H1 (cell line): ENCODE results near the gene HBM. TPM values are rescaled to one million over a fixed set of nuclear protein-coding genes. Genes with fewer than 3 reads are reported as not detected.

ENCODE experiments used
- CTCF ChIA-PET: fragments of 300-600 bp; sonication (Branson Sonifier 250); formaldehyde crosslinking; loops from one replicate; lab custom pipeline; 2021; ENCODE audit not compliant: partially characterized antibody; lab: Charles Lee
- POLR2A ChIA-PET: fragments of 300-600 bp; sonication (Branson Sonifier 250); formaldehyde crosslinking; loops from one replicate; lab custom pipeline; 2021; ENCODE audit warnings: inconsistent platforms; ENCODE audit not compliant: partially characterized antibody; lab: Charles Lee
- DNase-seq, 2 experiments: peaks; one replicate each; pipeline versions ENCODE4 v3.0.0 to v3.0.0-alpha.2; 2010 to 2022; ENCODE audit warnings: low spot score in 2 of 2, low read depth in 1 of 2, mixed read lengths in 1 of 2
- FAIRE-seq: peaks from 2 replicates; lab custom pipeline; 2011; peaks lifted over from hg19 to GRCh38; lab: Jason Lieb, UNC
- H2AFZ ChIP-seq: 2 replicates; pipeline ENCODE4 v1.8.1; 2012; ENCODE audit warnings: low read length, inconsistent platforms
- H2AK5ac ChIP-seq: 2 replicates; pipeline ENCODE4 v1.6.1; 2013; ENCODE audit warnings: low read depth, low read length
- H2BK120ac ChIP-seq: replicated peaks from 2 replicates; pipeline ENCODE3; 2013; ENCODE audit warnings: low read depth, low read length, inconsistent platforms
- H2BK12ac ChIP-seq: 2 replicates; pipeline ENCODE4 v1.6.1; 2013; ENCODE audit warnings: low read depth, low read length
- H2BK15ac ChIP-seq: 2 replicates; pipeline ENCODE4 v1.6.1; 2013; ENCODE audit warnings: low read length
- H2BK20ac ChIP-seq: 2 replicates; pipeline ENCODE4 v1.6.1; 2013; ENCODE audit warnings: low read length
- H2BK5ac ChIP-seq: 2 replicates; pipeline ENCODE4 v1.6.1; 2013; ENCODE audit warnings: low read depth, low read length
- H3K14ac ChIP-seq: 2 replicates; pipeline ENCODE4 v1.6.1; 2013; ENCODE audit warnings: inconsistent platforms; ENCODE audit not compliant: insufficient read length
- H3K18ac ChIP-seq: 2 replicates; pipeline ENCODE4 v1.6.1; 2013; ENCODE audit warnings: low read length; ENCODE audit errors: extremely low read depth
- H3K23ac ChIP-seq: 2 replicates; pipeline ENCODE4 v1.6.1; 2013; ENCODE audit warnings: inconsistent platforms; ENCODE audit not compliant: insufficient read length
- H3K23me2 ChIP-seq: 2 replicates; pipeline ENCODE4 v1.6.1; 2013; ENCODE audit warnings: low read depth, low read length
- H3K27ac ChIP-seq: 2 replicates; pipeline ENCODE4 v1.6.1; 2011; ENCODE audit warnings: low read depth, low read length, inconsistent platforms
- H3K27me3 ChIP-seq, 4 experiments: replicated peaks in 1 of 4; 1 replicate in 1 of 4; 2 replicates in 3 of 4; pipeline versions ENCODE4 v1.6.1 to v1.8.1; 2011 to 2013; ENCODE audit warnings: low read length in 3 of 4, mild to moderate bottlenecking in 3 of 4, inconsistent platforms in 2 of 4, mixed read lengths in 2 of 4, moderate library complexity in 1 of 4; ENCODE audit not compliant: control insufficient read depth in 3 of 4, insufficient read depth in 3 of 4; ENCODE audit errors: extremely low read depth in 1 of 4
- H3K36me3 ChIP-seq, 4 experiments: 2 replicates each; pipeline versions ENCODE4 v1.6.1 to v1.8.1; 2011 to 2013; ENCODE audit warnings: mild to moderate bottlenecking in 4 of 4, low read length in 3 of 4, moderate library complexity in 2 of 4, control low read depth in 1 of 4, inconsistent platforms in 1 of 4; ENCODE audit not compliant: insufficient read depth in 4 of 4, control insufficient read depth in 2 of 4
- H3K4ac ChIP-seq: replicated peaks from 2 replicates; pipeline ENCODE3; 2013; ENCODE audit warnings: low read length, low read depth, mixed read lengths, inconsistent platforms; ENCODE audit not compliant: insufficient read length
- H3K4me1 ChIP-seq, 4 experiments: replicated peaks in 1 of 4; 1 replicate in 1 of 4; 2 replicates in 3 of 4; pipeline versions ENCODE4 v1.6.1 to v1.8.1; 2011 to 2013; ENCODE audit warnings: low read length in 3 of 4, inconsistent platforms in 2 of 4, mixed read lengths in 1 of 4; ENCODE audit not compliant: insufficient read depth in 4 of 4, control insufficient read depth in 3 of 4
- H3K4me2 ChIP-seq, 2 experiments: 2 replicates each; pipeline versions ENCODE4 v1.6.1 to v1.8.1; 2011 to 2013; ENCODE audit warnings: low read depth in 2 of 2, low read length in 2 of 2, control low read depth in 1 of 2, inconsistent platforms in 1 of 2, mild to moderate bottlenecking in 1 of 2; ENCODE audit not compliant: insufficient read depth in 1 of 2
- H3K4me3 ChIP-seq, 4 experiments: fragments of 200-600, 300-600 bp in 1 of 4; sonication (generic), shearing (Covaris generic), sonication (Bioruptor Twin) in 1 of 4; 2 replicates each; pipeline versions ENCODE4 v1.5.1 to v1.8.1; 2011 to 2016; ENCODE audit warnings: low read length in 4 of 4, low read depth in 3 of 4, control low read depth in 2 of 4, inconsistent platforms in 2 of 4, mild to moderate bottlenecking in 2 of 4, mixed read lengths in 1 of 4, moderate library complexity in 1 of 4; ENCODE audit not compliant: insufficient read depth in 2 of 4; ENCODE audit errors: extremely low read depth in 1 of 4
- H3K56ac ChIP-seq: replicated peaks from 2 replicates; pipeline ENCODE3; 2013; ENCODE audit warnings: low read depth, mild to moderate bottlenecking, mixed read lengths, low read length, inconsistent platforms; ENCODE audit not compliant: insufficient read length
- H3K79me1 ChIP-seq: 2 replicates; pipeline ENCODE4 v1.6.1; 2013; ENCODE audit warnings: low read depth, low read length, control low read depth
- H3K79me2 ChIP-seq, 2 experiments: 2 replicates each; pipeline versions ENCODE4 v1.6.1 to v1.8.1; 2012 to 2013; ENCODE audit warnings: low read length in 2 of 2, mild to moderate bottlenecking in 2 of 2, inconsistent platforms in 1 of 2; ENCODE audit not compliant: insufficient read depth in 2 of 2, control insufficient read depth in 1 of 2
- H3K9ac ChIP-seq, 4 experiments: replicated peaks in 1 of 4; 1 replicate in 1 of 4; 2 replicates in 3 of 4; pipeline versions ENCODE4 v1.6.1 to v1.8.1; 2011 to 2013; ENCODE audit warnings: low read depth in 3 of 4, low read length in 3 of 4, control low read depth in 2 of 4, mild to moderate bottlenecking in 2 of 4, moderate library complexity in 2 of 4, inconsistent platforms in 1 of 4; ENCODE audit errors: extremely low read depth in 1 of 4
- H3K9me3 ChIP-seq, 2 experiments: 2 replicates each; pipeline versions ENCODE4 v1.6.1 to v1.8.1; 2012 to 2013; ENCODE audit warnings: mild to moderate bottlenecking in 2 of 2, moderate library complexity in 2 of 2, control low read depth in 1 of 2, inconsistent platforms in 1 of 2, low read depth in 1 of 2, low read length in 1 of 2, mixed read lengths in 1 of 2; ENCODE audit not compliant: insufficient read depth in 2 of 2
- H4K20me1 ChIP-seq, 2 experiments: replicated peaks in 1 of 2; 2 replicates each; pipeline versions ENCODE3 to v1.8.1; 2011 to 2013; ENCODE audit warnings: inconsistent platforms in 2 of 2, low read length in 2 of 2, mild to moderate bottlenecking in 1 of 2; ENCODE audit not compliant: insufficient read depth in 2 of 2, control insufficient read depth in 1 of 2
- H4K5ac ChIP-seq: 2 replicates; pipeline ENCODE4 v1.6.1; 2013; ENCODE audit warnings: low read length, low read depth, mixed read lengths, inconsistent platforms; ENCODE audit not compliant: insufficient read length
- H4K8ac ChIP-seq: 2 replicates; pipeline ENCODE4 v1.8.0; 2013; ENCODE audit warnings: mild to moderate bottlenecking, moderate library complexity, low read length, inconsistent platforms; ENCODE audit not compliant: insufficient read depth; ENCODE audit errors: extremely low read depth
- H4K91ac ChIP-seq: replicated peaks from 2 replicates; pipeline ENCODE3; 2013; ENCODE audit warnings: low read length, mixed read lengths, inconsistent platforms; ENCODE audit not compliant: insufficient read length
- CBX8 ChIP-seq: fragments of 300-800, 300-1000 bp; sonication (generic); IDR thresholded peaks from 2 replicates; pipeline ENCODE4 v1.7.1; 2016; ENCODE audit warnings: low read depth, low read length, borderline replicate concordance
- CHD1 ChIP-seq: IDR thresholded peaks from 2 replicates; pipeline ENCODE4 v1.6.1; 2012; ENCODE audit warnings: low read depth, low read length, improper control_type of control experiment
- EGR1 ChIP-seq: IDR thresholded peaks from 2 replicates; pipeline ENCODE4 v1.6.1; 2011; ENCODE audit warnings: low read depth, low read length, borderline replicate concordance
- EZH2 ChIP-seq: fragments of 200-600 bp; sonication (generic); IDR thresholded peaks from 2 replicates; pipeline ENCODE4 v1.7.1; 2012; ENCODE audit warnings: low read depth, mild to moderate bottlenecking, moderate library complexity, low read length, inconsistent platforms; ENCODE audit not compliant: severe bottlenecking
- NRF1 ChIP-seq: IDR thresholded peaks from 2 replicates; pipeline ENCODE4 v1.6.1; 2011; ENCODE audit warnings: mild to moderate bottlenecking, low read depth, low read length, improper control_type of control experiment
- PHF8 ChIP-seq: fragments of 200-600 bp; sonication (generic); conservative IDR thresholded peaks from 2 replicates; pipeline ENCODE4 v1.7.1; 2012; ENCODE audit warnings: low read depth, mild to moderate bottlenecking, inconsistent platforms, low read length, moderate library complexity
- RNF2 ChIP-seq: fragments of 200-900, 300-1000 bp; sonication (generic); IDR thresholded peaks from 2 replicates; pipeline ENCODE4 v1.7.1; 2016; ENCODE audit warnings: borderline replicate concordance, low read depth, mild to moderate bottlenecking, antibody characterized with exemption, low read length; ENCODE audit not compliant: poor library complexity, severe bottlenecking; ENCODE audit errors: missing control alignments
- SP4 ChIP-seq: IDR thresholded peaks from 2 replicates; pipeline ENCODE4 v1.6.1; 2012; ENCODE audit warnings: low read length, inconsistent platforms
- SUZ12 ChIP-seq: fragments of 200-600 bp; sonication (generic); IDR thresholded peaks from 2 replicates; pipeline ENCODE4 v1.6.1; 2012; ENCODE audit warnings: mild to moderate bottlenecking, inconsistent platforms, low read length, moderate library complexity, mixed read lengths
- WGBS, 2 experiments: shearing (Covaris generic) in 1 of 2; methylation state at CpG; one replicate each; pipeline versions ENCODE4 v1.1.6 to v1.1.7; 2013 to 2015; ENCODE audit warnings: low lambda C conversion rate in 2 of 2, mixed read lengths in 2 of 2, inconsistent platforms in 1 of 2, low coverage in 1 of 2, missing lambda C conversion rate in 1 of 2; ENCODE audit not compliant: insufficient replicate concordance in 2 of 2, insufficient coverage in 1 of 2, insufficient read length in 1 of 2; ENCODE audit errors: extremely low coverage in 1 of 2, missing lambda C conversion rate in 1 of 2; 5-methylcytosine and 5-hydroxymethylcytosine counted together
- polyA plus RNA-seq, 7 experiments: library from polyadenylated mRNA; depleted of rRNA in 3 of 7; stranded (reverse) in 5 of 7; unstranded in 2 of 7; fragments of >200 nt in 5 of 7; fragments of 200-250 nt in 2 of 7; gene quantifications; 1 replicate in 5 of 7; 2 replicates in 1 of 7; 4 replicates in 1 of 7; pipeline versions ENCODE4 v1.2.1 to v1.2.3, GENCODE V29; 2011 to 2013; ENCODE audit warnings: missing spikeins in 2 of 7, mixed read lengths in 2 of 7
- total RNA-seq: library from RNA; stranded (reverse); fragmentation: NEBNext Ultra II Directional; extraction: Animal tissue kit (Norgen Biotek cat#: 25700); gene quantifications from 2 replicates; pipeline ENCODE4 v1.2.1, GENCODE V29; 2021
- TF ChIP-seq, protein P1 (sequence below): IDR thresholded peaks from 2 replicates; pipeline ENCODE4 v1.6.1; 2012; ENCODE audit warnings: low read length, inconsistent platforms

The HBM gene
- total and polyA plus RNA-seq, 2 of the 8 experiments (the other 6 are each of a cell fraction or from before 2014, with no cell fraction given), result 0.88 TPM; not detected in 1

- no peak overlapping the region for H2AK5ac ChIP-seq
- CTCF ChIA-PET, result interaction anchor here (0.6 to 2.4 kb wide), 4 partner anchors 18 to 66 kb away, joined by 3 to 9 read pairs (median 4); partner anchors contain the start of gene HBQ1
- H3K18ac ChIP-seq, result no peak overlapping the region
- no peak overlapping the region for H3K56ac ChIP-seq
- peaks cover 25 to 34% (median 33%) of the 10 kb centered on the region in 4 experiments for H3K27me3 ChIP-seq
- no peaks in the 10 kb centered on the region for H3K79me2 ChIP-seq
- H3K4ac ChIP-seq, result no peak overlapping the region
- H3K23me2 ChIP-seq, result peaks cover 10% of the 10 kb centered on the region; the same call in 1 of the 2 replicates
- no peak overlapping the region for H3K14ac ChIP-seq
- no peak for FAIRE-seq
- H3K4me1 ChIP-seq, result peaks cover 0 to 18% (median 12%) of the 10 kb centered on the region in 4 experiments; a peak in 6 of 7 replicates
- H2BK120ac ChIP-seq, result no peak overlapping the region
- H4K5ac ChIP-seq, result no peak overlapping the region
- H3K4me3 ChIP-seq, result no peak overlapping the region
- no peak overlapping the region for H3K4me2 ChIP-seq
- no peak overlapping the region for H3K27ac ChIP-seq
- H2BK15ac ChIP-seq, result no peak overlapping the region
- H2AFZ ChIP-seq, result no peak overlapping the region
- no peaks in the 10 kb centered on the region for H3K79me1 ChIP-seq
- H2BK12ac ChIP-seq, result no peak overlapping the region
- no peaks in the 10 kb centered on the region for H3K9me3 ChIP-seq
- WGBS, 2 experiments, result 90% methylated on average over 13 of the region's 13 CpGs; no CpG with 5 or more reads in 1 of the 2 experiments
- peaks cover 0 to 9% (median 0%) of the 10 kb centered on the region in 4 experiments; a peak in 2 of 8 replicates for H3K36me3 ChIP-seq
- no peak overlapping the region for H4K91ac ChIP-seq
- DNase-seq, result no peak
- no peak overlapping the region for H3K23ac ChIP-seq
- H4K20me1 ChIP-seq, result peaks cover 0 to 3% of the 10 kb centered on the region in 2 experiments
- H3K9ac ChIP-seq, result no peak overlapping the region
- POLR2A ChIA-PET, result interaction anchor here (0.9 to 1.2 kb wide), 3 partner anchors 18 to 55 kb away, joined by 3 to 5 read pairs (median 3); no protein-coding TSS in a partner anchor
- no peak overlapping the region for H2BK5ac ChIP-seq
- H2BK20ac ChIP-seq, result no peak overlapping the region
- H4K8ac ChIP-seq, result no peak overlapping the region
- TF ChIP-seq PHF8 (no peak), EZH2 (no peak), SP4 (no peak), RNF2 (no peak), NRF1 (no peak), EGR1 (no peak), CHD1 (no peak), SUZ12 (no peak), CBX8 (no peak)
- TF ChIP-seq, protein P1, sequence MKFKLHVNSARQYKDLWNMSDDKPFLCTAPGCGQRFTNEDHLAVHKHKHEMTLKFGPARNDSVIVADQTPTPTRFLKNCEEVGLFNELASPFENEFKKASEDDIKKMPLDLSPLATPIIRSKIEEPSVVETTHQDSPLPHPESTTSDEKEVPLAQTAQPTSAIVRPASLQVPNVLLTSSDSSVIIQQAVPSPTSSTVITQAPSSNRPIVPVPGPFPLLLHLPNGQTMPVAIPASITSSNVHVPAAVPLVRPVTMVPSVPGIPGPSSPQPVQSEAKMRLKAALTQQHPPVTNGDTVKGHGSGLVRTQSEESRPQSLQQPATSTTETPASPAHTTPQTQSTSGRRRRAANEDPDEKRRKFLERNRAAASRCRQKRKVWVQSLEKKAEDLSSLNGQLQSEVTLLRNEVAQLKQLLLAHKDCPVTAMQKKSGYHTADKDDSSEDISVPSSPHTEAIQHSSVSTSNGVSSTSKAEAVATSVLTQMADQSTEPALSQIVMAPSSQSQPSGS, result no peak
Observed at GRCh38 chr16:162271-162991, 3.3 kb upstream of the HBM start.
